Neural crest cell (in vitro differentiated cells): Measurements from ENCODE around the gene SRRT. TPM values are rescaled to one million over a fixed set of nuclear protein-coding genes. Genes with fewer than 3 reads are reported as not detected.

Source experiments
- DNase-seq: peaks from one replicate; pipeline ENCODE4 v3.0.0; 2021; ENCODE audit warnings: low read depth, mixed read lengths, low spot score
- H3K27ac Mint-ChIP-seq: one replicate; pipeline ENCODE4 v1.8.0; 2021; ENCODE audit warnings: mild to moderate bottlenecking, mixed read lengths; ENCODE audit not compliant: unreplicated experiment
- H3K27me3 Mint-ChIP-seq: 2 replicates; pipeline ENCODE4 v1.8.0; 2021; ENCODE audit warnings: low read depth, mild to moderate bottlenecking, mixed read lengths
- H3K36me3 Mint-ChIP-seq: 2 replicates; pipeline ENCODE4 v1.8.0; 2021; ENCODE audit warnings: low read depth, mild to moderate bottlenecking, mixed read lengths
- H3K4me1 Mint-ChIP-seq: 2 replicates; pipeline ENCODE4 v1.8.0; 2021; ENCODE audit warnings: mixed read lengths
- H3K4me3 Mint-ChIP-seq: one replicate; pipeline ENCODE4 v1.8.0; 2021; ENCODE audit warnings: mild to moderate bottlenecking, mixed read lengths
- H3K9me3 Mint-ChIP-seq: 2 replicates; pipeline ENCODE4 v1.8.0; 2021; ENCODE audit warnings: mixed read lengths
- CTCF ChIP-seq: fragments of 200-600 bp; sonication (generic); conservative IDR thresholded peaks from 2 replicates; pipeline ENCODE4 v1.5.0; 2021; ENCODE audit warnings: antibody characterized with exemption, mild to moderate bottlenecking
- total RNA-seq: library from RNA; stranded (reverse); gene quantifications from 2 replicates; pipeline ENCODE4 v1.2.1, GENCODE V29; 2021

The SRRT gene
- total RNA-seq, 1 donor from 2014 or later, result 356 TPM

GRCh38 chr7:100896732-100897608, 22.1 kb downstream of the SRRT start:
- H3K9me3 Mint-ChIP-seq, result no peaks in the 10 kb centered on the region
- peaks cover 62% of the 10 kb centered on the region for H3K27me3 Mint-ChIP-seq
- no peaks in the 10 kb centered on the region for H3K36me3 Mint-ChIP-seq
- DNase-seq, result peak; percentile 65
- peaks cover 13% of the 10 kb centered on the region for H3K4me1 Mint-ChIP-seq
- peak overlapping the region; percentile 74 for H3K4me3 Mint-ChIP-seq
- peak; percentile 83 for TF ChIP-seq CTCF
- no peak overlapping the region for H3K27ac Mint-ChIP-seq

- Mint-ChIP-seq H3K27ac (no peak overlapping the region), H3K4me3 (peak overlapping the region; percentile 74), H3K36me3 (no peaks in the 10 kb centered on the region), H3K4me1 (peaks cover 11% of the 10 kb centered on the region), H3K27me3 (peaks cover 58% of the 10 kb centered on the region), H3K9me3 (no peaks in the 10 kb centered on the region)
- no peak for TF ChIP-seq CTCF
- DNase-seq, result no peak
Observed at GRCh38 chr7:100897772-100898454, 23.0 kb downstream of the SRRT start.

- Mint-ChIP-seq H3K27ac (no peak overlapping the region), H3K27me3 (peaks cover 48% of the 10 kb centered on the region)
- TF ChIP-seq CTCF, result no peak
Observed at GRCh38 chr7:100899432-100899831, 24.5 kb downstream of the SRRT start.

GRCh38 chr7:100900978-100901377, 26.1 kb downstream of the SRRT start:
- Mint-ChIP-seq H3K9me3 (no peaks in the 10 kb centered on the region), H3K27me3 (peaks cover 41% of the 10 kb centered on the region), H3K27ac (no peak overlapping the region), H3K4me3 (no peak overlapping the region), H3K36me3 (no peaks in the 10 kb centered on the region), H3K4me1 (peaks cover 5% of the 10 kb centered on the region)
- DNase-seq, result no peak
- no peak for TF ChIP-seq CTCF

More at GRCh38 chr7:100899432-100899831, 24.5 kb downstream of the SRRT start:
- peaks cover 7% of the 10 kb centered on the region for H3K4me1 Mint-ChIP-seq
- no peaks in the 10 kb centered on the region for H3K36me3 Mint-ChIP-seq
- DNase-seq, result no peak
- no peaks in the 10 kb centered on the region for H3K9me3 Mint-ChIP-seq
- no peak overlapping the region for H3K4me3 Mint-ChIP-seq

GRCh38 chr7:100901921-100902332, 27.0 kb downstream of the SRRT start:
- H3K4me1 Mint-ChIP-seq, result no peaks in the 10 kb centered on the region
- no peaks in the 10 kb centered on the region for H3K9me3 Mint-ChIP-seq
- no peak for TF ChIP-seq CTCF
- no peaks in the 10 kb centered on the region for H3K36me3 Mint-ChIP-seq
- H3K4me3 Mint-ChIP-seq, result no peak overlapping the region
- no peak for DNase-seq
- H3K27me3 Mint-ChIP-seq, result peaks cover 35% of the 10 kb centered on the region
- H3K27ac Mint-ChIP-seq, result no peak overlapping the region
